Measurements from ENCODE around the gene ASIC4. TPM values are rescaled to one million over a fixed set of nuclear protein-coding genes. Genes with fewer than 3 reads are reported as not detected.

ASIC4 gene
- total and polyA plus RNA-seq, 7 donors = under 0.01 to 0.07 TPM; not detected in 5

DNA sequence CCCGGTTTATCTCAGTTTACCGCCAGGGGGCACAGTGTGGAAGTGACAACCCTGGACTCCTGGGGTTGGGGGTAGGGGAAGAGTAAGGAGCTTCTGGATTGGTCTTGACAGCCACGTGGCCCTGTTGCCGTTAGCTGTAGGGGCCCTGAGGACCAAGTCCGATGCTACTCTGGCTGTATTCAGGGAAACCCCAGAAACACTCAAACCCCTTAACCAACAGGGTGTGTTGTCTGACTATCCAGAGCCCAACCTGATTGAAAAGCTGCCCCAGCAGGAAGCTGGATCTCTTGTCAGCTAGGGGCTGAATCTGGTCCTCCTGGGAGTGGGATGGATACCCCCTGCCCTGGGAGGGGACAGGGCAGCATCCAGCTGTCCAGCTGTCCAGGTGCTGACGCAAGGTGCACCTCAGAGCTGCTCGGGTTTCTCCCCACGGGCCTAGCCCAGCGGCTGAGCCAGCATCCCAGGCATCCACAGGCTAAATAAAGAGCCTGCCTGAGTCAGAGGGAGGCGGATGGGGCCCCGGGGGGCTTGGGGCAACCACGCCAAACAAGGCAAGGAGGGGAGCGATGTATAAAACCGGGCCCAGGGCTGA lies 18.7 kb upstream of the ASIC4 start:
- H3K27me3 ChIP-seq = no peaks in the 10 kb centered on the region
- TF ChIP-seq EP300 (IDR thresholded peaks at IDR 0.05) = no peak
- TF ChIP-seq POLR2AphosphoS5 (IDR thresholded peaks at IDR 0.05) = peak in 3 of 4 donors; percentile 26 to 42 (median 27)
- TF ChIP-seq, protein P1, sequence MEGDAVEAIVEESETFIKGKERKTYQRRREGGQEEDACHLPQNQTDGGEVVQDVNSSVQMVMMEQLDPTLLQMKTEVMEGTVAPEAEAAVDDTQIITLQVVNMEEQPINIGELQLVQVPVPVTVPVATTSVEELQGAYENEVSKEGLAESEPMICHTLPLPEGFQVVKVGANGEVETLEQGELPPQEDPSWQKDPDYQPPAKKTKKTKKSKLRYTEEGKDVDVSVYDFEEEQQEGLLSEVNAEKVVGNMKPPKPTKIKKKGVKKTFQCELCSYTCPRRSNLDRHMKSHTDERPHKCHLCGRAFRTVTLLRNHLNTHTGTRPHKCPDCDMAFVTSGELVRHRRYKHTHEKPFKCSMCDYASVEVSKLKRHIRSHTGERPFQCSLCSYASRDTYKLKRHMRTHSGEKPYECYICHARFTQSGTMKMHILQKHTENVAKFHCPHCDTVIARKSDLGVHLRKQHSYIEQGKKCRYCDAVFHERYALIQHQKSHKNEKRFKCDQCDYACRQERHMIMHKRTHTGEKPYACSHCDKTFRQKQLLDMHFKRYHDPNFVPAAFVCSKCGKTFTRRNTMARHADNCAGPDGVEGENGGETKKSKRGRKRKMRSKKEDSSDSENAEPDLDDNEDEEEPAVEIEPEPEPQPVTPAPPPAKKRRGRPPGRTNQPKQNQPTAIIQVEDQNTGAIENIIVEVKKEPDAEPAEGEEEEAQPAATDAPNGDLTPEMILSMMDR (IDR thresholded peaks at IDR 0.05) = peak; percentile 68 to 88 (median 70)
- TF ChIP-seq POLR2A (IDR thresholded peaks at IDR 0.05) = no peak
- DNase-seq = peak; percentile 84
- peaks cover 0 to 53% (median 43%) of the 10 kb centered on the region in 4 donors for H3K4me1 ChIP-seq
- intact Hi-C loops (cut with DNase I) = loop anchor here (2.0 kb wide), 2 partner anchors 35 to 43 kb away; no protein-coding TSS in a partner anchor
- H3K36me3 ChIP-seq = peaks cover 7 to 28% (median 12%) of the 10 kb centered on the region in 4 donors
- 26% methylated on average over 14 of the region's 14 CpGs for WGBS, 2 donors
- no peak overlapping the region for H3K4me3 ChIP-seq
- no peaks in the 10 kb centered on the region for H3K9me3 ChIP-seq
- peak overlapping the region; percentile 89 to 100 (median 99) for H3K27ac ChIP-seq

DNA sequence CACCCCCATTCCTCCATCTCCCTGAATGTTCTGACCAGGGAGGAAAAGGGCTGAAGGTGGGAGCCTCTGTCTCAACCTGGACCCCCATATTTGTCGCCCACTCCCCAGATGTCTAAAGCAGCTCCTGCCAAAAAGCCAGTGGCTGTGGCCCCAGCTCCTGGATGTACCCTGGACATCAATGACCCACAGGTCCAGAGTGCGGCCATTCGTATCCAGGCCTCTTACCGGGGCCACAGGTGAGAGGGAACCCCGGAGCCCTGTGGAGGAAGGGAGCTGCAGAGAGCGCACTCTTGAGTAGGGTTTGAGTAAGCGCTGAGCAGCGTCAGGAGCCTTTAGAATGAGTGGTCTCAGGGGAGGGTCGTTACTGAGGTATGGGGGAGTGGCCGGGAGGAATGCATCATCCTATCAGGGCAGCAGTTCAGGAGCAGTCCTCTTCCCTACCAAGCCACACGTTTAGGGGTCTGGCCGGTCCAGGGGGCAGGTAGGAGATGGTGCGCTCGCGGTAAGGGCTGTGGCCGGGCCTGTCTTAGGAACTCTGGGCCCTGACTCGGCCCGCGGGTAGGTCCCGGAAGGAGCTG lies 17.9 kb upstream of the ASIC4 start:
- H3K36me3 ChIP-seq = peaks cover 7 to 21% (median 8%) of the 10 kb centered on the region in 4 donors
- H3K4me1 ChIP-seq = peaks cover 0 to 53% (median 43%) of the 10 kb centered on the region in 4 donors
- no peak for DNase-seq
- peak overlapping the region; percentile 89 to 100 (median 99) for H3K27ac ChIP-seq
- H3K4me3 ChIP-seq = peak overlapping the region; percentile 62 to 76 (median 70)
- TF ChIP-seq POLR2AphosphoS5 (IDR thresholded peaks at IDR 0.05) = peak in 1 of 4 donors; percentile 3
- TF ChIP-seq, protein P1 (IDR thresholded peaks at IDR 0.05) = no peak
- intact Hi-C loops (cut with DNase I) = loop anchor here (2.0 kb wide), 2 partner anchors 36 to 44 kb away; no protein-coding TSS in a partner anchor
- 27 to 29% methylated on average over 20 of the region's 20 CpGs for WGBS, 2 donors
- H3K27me3 ChIP-seq = no peaks in the 10 kb centered on the region
- H3K9me3 ChIP-seq = no peaks in the 10 kb centered on the region

DNA sequence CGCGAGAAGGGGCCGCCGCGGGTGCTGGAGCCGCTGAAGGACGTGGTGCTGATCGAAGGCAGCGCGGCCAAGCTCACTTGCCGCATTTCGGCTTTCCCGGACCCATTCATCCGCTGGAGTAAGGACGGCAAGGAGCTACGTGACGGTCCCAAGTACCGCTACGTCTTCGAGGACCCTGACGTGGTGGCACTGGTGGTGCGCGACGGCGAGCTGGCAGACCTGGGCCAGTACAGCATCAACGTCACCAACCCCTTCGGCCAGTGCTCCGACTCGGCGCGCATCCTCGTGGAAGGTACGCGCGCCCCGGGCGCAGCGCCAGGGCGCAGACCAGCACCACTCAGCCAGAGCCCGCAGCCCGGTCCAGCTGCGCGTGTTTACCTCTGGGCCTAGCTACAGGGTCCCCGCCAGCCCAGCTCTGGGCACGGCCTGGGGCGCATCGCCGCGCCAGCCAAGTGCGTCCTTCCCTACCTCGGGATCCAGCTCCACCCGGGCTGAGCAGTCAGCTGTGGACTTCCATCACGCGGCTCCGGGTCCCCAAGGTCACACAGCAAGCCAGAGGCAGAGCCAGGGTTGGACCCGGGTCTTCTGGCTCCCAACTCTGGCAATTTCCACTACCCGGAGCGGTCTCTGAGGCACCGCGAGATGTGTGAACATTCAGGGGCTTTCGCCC lies 17.3 kb upstream of the ASIC4 start:
- WGBS, 2 donors = 6 to 9% methylated on average over 61 of the region's 61 CpGs
- intact Hi-C loops (cut with DNase I) = loop anchor here (2.0 kb wide), 2 partner anchors 36 to 44 kb away; no protein-coding TSS in a partner anchor
- TF ChIP-seq EP300 (IDR thresholded peaks at IDR 0.05) (peak in 1 of 4 donors; percentile 58), POLR2AphosphoS5 (IDR thresholded peaks at IDR 0.05) (peak; percentile 67 to 82 (median 72)), POLR2A (IDR thresholded peaks at IDR 0.05) (peak in 1 of 2 donors; percentile 23)
- TF ChIP-seq, protein P1 (IDR thresholded peaks at IDR 0.05) = no peak
- Histone ChIP-seq H3K9me3 (no peaks in the 10 kb centered on the region), H3K27ac (peak overlapping the region; percentile 89 to 100 (median 99)), H3K27me3 (no peaks in the 10 kb centered on the region), H3K4me3 (peak overlapping the region; percentile 62 to 76 (median 70)), H3K4me1 (peaks cover 0 to 53% (median 43%) of the 10 kb centered on the region in 4 donors), H3K36me3 (peaks cover 1 to 15% (median 5%) of the 10 kb centered on the region in 4 donors)
- peak; percentile 92 for DNase-seq

DNA sequence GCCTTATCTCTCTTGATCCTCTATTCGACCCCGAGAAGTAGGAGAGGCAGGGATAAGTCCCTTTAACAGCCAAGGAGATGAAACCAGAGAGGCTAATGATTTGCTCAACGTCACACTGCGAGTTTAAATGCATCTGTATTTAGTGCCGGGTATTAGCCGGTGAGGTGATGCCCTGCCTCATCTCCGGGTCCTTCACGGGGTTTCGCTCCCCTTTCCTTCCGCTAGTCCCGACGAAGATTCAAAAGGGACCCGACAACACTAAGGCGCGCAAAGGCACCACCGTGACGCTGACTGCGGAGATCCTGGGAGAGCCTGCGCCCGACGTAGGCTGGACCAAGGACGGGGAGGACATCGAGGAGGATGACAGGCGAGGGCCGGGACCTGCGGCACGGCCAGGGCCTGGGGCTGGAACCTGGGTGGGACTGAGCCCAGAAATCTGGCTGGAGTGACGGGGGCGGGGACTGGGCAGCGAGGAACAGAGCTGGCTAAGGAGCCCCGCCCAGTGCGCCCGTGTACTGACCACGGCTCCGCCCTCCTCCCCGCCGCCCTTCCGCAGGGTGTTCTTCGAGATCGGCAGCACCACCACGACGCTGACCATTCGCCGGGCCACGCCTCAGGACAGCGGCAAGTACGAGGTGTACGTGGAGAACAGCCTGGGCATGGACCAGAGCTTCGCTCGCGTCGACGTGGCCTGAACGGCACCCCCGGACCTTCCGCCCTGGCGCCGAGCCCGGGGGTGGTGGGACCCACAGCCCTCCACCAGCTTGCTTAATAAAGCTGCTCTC lies 16.6 kb upstream of the ASIC4 start:
- WGBS, 2 donors = 1 to 2% methylated on average over 59 of the region's 59 CpGs
- H3K4me3 ChIP-seq = peak overlapping the region; percentile 62 to 76 (median 70)
- H3K27me3 ChIP-seq = no peaks in the 10 kb centered on the region
- TF ChIP-seq POLR2A (IDR thresholded peaks at IDR 0.05) = peak; percentile 34 to 71
- peak; percentile 92 to 95 (median 94) for TF ChIP-seq POLR2AphosphoS5 (IDR thresholded peaks at IDR 0.05)
- TF ChIP-seq, protein P1 (IDR thresholded peaks at IDR 0.05) = no peak
- peaks cover 0 to 7% (median 4%) of the 10 kb centered on the region in 4 donors for H3K36me3 ChIP-seq
- H3K27ac ChIP-seq = peak overlapping the region; percentile 89 to 100 (median 99)
- H3K9me3 ChIP-seq = no peaks in the 10 kb centered on the region
- peaks cover 0 to 53% (median 43%) of the 10 kb centered on the region in 4 donors for H3K4me1 ChIP-seq
- DNase-seq = peak; percentile 97
- intact Hi-C loops (cut with DNase I) = loop anchor here (2.0 kb wide), 3 partner anchors 37 to 101 kb away; no protein-coding TSS in a partner anchor
